ENCODE data around the gene SLC16A3.
"Not testable (repeated sequence)": the region's sequence is repeated elsewhere in the genome, so short reads cannot be mapped to it uniquely, and the experiment has no call there.

Gene SLC16A3

GRCh38 chr17:82247182-82247823 lies 18.5 kb downstream of the SLC16A3 start:
- DNase-seq (ENCODE audit: low spot score): no peak

DNA sequence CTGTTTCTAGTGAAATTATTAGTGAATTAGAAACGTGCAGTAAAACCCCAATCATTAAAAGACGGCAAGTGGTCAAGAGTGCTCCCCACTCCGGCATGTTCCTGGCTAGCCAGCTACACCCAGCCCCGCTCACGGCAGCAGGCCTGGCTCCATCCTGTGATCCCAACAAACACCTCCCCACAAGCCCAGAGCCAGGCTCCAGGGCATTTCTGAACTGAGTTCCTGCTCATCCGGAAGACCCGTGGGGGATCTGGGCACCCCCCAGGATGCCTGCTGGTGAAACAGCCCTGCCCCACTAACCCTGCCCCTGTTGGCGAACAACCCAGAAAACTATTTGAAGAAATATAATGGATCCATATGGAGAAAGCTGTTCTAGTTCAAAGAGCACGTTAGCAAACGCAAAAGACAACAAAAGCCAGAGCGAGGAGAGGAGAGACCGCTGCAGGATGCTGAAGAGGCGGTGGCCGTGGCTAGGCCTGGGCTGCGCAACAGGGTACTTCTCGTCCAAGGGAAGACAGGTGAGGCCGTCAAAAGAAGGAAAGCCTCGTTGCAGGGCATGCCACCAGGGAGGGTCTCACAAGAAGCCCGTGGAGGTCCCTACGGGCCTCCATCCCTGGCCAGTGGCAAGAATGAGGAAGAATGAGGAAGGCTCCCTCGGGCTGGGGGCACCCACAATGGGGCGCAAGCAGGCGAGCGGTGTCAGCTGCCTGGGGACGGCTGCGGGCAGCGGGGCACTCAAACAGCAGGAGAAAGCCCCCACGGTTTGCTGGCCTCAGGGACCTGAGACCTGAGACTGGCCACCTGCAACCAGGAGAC lies 19.2 kb downstream of the SLC16A3 start:
- no peak for DNase-seq (ENCODE audit: low spot score)

GRCh38 chr17:82248815-82249674 lies 20.2 kb downstream of the SLC16A3 start:
- DNase-seq (ENCODE audit: low spot score): no peak

DNA sequence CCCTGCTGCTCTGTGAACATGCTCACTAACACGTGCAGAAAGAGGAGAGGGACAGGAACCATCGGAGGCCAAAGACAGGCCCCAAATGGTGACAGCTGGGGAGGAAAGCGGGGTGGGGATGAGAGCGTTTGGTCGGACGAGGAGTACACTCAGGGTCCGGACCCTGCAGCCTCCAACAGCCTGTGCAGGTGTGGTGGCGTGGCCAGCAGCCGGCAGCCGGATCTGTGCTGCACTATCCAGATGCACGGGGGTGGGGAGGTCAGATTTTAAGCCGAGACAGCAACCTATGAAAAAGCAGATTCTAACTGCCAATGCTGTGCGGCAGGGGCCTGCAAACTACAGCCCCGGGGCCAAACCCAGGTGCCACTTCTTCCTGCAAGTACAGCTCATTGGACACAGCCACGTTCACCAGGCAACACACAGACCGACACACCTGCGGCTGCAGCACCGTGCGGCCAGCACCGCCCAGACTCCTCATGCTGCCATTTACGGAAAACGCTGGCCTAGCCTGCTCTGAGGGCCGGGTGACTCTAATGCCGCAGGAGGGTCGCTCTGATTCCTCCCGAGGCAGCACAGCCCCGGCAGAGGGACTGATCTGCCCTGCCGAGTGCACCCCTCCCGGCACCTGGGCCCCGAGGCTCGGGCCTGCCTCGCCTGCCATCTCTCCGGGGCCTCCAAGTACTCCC lies 21.2 kb downstream of the SLC16A3 start:
- DNase-seq (ENCODE audit: low spot score): no peak

DNA sequence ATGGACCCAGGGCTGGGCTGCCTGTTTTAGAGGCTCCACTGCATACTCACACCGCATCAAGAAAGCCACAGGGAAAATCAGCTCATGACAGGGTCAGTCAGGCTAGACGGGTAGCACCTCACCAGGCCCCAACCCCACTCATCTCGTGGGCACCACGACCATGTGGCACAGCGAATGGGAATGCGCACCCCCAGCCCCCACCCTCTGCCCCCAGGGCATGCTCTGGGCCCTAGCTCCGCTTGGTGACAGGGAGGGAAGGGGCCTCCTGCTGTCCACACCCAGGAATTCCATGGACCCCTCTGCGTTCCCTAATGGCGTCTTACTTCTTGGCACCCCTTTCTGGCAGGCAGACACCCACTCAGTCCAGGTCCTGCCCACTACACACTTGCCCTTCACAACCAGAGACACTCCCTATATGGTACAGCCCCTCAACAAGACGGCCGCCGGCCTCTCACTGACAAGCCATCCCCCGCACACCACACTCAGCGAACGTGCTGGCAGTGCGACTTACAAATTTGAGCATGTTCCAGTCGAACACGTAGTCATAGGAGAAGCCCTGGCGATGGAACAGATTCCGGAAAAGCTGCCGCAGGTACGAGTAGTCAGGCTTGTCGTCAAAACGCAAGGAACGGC lies 22.1 kb downstream of the SLC16A3 start:
- DNase-seq (ENCODE audit: low spot score): no peak

GRCh38 chr17:82252511-82253178 lies 23.8 kb downstream of the SLC16A3 start:
- no peak for DNase-seq (ENCODE audit: low spot score)

DNA sequence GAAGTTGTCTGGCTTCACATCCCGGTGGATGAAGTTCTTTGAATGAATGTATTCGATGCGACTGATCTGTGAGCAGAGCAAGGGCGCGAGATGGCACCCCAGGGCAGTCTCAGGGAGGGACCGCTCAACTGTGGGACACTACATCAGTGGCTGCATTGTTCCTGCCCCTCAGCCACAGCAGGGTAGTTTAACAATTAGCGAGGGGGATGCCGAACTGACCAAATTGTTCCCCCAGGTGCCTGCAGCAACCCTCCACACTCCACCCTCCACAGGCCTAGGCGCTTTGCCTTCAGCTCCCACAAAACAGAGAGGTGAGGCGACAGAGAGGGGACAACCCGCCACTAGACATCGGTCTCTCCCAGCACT lies 24.3 kb downstream of the SLC16A3 start:
- DNase-seq (ENCODE audit: low spot score): no peak

- not testable (repeated sequence) for DNase-seq (ENCODE audit: low spot score)
Measured at GRCh38 chr17:82254096-82254495, 25.3 kb downstream of the SLC16A3 start.

DNA sequence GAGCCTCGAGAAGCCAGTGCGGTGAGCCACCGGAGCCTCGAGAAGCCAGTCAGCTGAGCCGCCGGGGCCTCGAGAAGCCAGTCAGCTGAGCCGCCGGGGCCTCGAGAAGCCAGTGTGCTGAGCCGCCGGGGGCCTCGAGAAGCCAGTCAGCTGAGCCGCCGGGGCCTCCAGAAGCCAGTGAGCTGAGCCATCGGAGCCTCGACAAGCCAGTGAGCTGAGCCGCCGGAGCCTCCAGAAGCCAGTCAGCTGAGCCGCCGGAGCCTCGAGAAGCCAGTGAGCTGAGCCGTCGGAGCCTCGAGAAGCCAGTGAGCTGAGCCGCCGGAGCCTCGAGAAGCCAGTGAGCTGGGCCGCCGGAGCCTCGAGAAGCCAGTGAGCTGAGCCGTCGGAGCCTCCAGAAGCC lies 25.9 kb downstream of the SLC16A3 start:
- not testable (repeated sequence) for DNase-seq (ENCODE audit: low spot score)

DNA sequence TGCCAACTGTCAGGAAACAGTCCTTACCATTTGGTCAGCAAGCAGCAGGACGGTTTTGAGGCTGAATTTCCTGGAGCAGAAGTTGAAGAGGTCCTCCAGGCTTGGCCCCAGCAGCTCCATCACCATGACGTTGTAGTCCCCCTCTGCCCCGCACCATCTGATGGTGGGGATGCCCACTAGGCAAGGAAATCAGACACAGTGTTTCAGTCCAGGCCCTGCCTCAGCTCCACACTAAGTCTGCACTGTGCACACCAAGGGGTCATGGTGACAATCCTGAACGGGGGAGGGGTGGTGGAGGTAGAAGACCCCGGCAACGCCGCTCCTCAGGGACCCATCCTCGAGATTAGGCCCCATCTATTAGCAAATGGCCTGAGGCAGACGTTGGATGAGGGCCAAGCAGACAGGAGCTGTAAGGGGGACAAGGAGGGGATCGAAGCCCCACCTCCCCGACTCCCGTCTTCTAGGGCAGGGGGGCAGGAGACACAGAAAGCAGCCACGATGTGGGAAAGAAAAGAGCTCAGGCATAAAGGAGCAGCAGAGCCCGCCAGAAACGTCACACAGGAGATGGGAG lies 26.6 kb downstream of the SLC16A3 start:
- DNase-seq (ENCODE audit: low spot score): no peak

- no peak for DNase-seq (ENCODE audit: low spot score)
Measured at GRCh38 chr17:82256242-82256885, 27.5 kb downstream of the SLC16A3 start.

DNA sequence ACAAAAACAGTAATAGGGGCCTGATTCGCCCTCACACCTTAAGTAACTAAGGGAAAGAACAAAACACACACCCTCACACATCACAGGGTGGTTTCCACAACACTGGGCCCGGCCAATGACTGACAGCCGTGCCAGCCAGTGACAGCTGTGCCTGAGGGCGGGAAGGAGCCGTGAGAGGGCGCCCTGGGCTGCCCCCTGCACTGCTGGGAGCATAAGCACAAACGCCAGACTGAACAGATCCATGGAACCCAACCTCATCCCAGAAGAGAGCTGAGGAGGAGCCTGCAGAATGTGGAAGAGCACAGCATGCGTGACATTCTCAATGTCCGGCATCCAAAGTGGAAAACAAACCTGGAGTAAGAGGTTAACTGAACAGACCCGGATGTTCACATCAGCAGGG lies 28.6 kb downstream of the SLC16A3 start:
- DNase-seq (ENCODE audit: low spot score): no peak

DNA sequence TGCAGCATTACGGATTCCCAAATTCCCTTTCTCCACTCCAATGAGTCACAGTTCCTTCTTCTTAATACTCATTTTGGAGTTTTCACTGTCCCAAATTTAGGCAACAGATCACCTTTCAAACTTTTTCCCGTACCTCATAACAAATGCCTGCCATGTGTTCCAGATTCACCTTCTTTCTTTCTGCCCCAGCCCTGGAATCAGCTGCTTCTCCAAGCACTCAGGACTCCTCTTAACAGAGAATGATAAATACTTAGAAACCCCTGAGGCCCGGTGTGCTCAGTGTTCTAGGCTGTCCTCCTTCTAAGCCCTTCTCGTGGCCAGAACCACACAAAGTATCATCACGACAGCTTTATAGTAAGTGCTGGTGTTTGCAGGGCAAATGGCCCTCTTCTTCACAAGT lies 29.7 kb downstream of the SLC16A3 start:
- no peak for DNase-seq (ENCODE audit: low spot score)

GRCh38 chr17:82259972-82260961 lies 31.4 kb downstream of the SLC16A3 start:
- not testable (repeated sequence) for DNase-seq (ENCODE audit: low spot score)

DNA sequence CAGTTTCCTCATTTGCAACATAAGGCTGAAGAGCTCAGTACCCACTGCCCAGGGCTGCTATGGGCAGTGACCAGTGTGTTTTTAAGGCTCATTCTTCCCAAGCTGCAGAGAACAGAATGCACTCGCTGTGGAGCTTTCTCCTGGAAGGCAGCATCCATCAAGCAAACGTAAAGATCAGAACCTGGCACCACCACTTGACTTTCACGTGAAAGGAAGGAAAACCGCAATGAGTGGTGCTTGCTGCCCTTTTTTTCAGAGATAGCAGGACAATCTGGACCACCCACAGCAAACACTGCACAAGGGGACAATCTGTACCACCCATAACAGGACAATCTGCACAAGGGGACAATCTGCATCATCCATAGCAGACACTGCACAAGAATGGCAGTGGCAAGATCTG lies 33.5 kb downstream of the SLC16A3 start:
- DNase-seq (ENCODE audit: low spot score): no peak

- no peak for DNase-seq (ENCODE audit: low spot score)
Measured at GRCh38 chr17:82263641-82264040, 34.8 kb downstream of the SLC16A3 start.

GRCh38 chr17:82266142-82266541 lies 37.3 kb downstream of the SLC16A3 start:
- no peak for DNase-seq (ENCODE audit: low spot score)

GRCh38 chr17:82267575-82268379 lies 38.9 kb downstream of the SLC16A3 start:
- DNase-seq (ENCODE audit: low spot score): peak; percentile 86
